ENCODE measurements around the gene MOV10. TPM values are rescaled to one million over a fixed set of nuclear protein-coding genes. Genes with fewer than 3 reads are reported as not detected.
"Not testable (repeated sequence)": the region's sequence is repeated elsewhere in the genome, so short reads cannot be mapped to it uniquely, and the experiment has no call there.

MOV10 gene
- total RNA-seq, 1 experiment from 2014 or later = 13.8 TPM

DNA sequence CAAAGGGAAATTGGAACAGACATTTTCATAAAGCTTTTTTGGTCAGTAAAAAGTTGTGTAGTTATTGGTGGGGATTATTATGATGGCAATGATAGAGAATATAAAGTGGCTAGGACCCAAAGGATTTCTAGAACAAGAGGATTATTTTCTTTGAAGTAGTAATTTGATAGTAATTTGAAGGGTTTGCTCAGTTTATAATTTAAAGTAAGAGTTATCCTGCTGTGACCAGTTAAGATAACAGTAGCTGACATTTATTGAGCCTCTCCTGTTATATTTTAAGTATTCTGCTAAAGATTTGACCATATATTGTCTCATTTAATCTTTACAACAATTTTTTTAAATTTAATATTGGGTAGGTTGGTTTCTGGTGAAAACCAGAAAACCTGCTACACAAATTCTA is 40.1 kb upstream of the MOV10 start:
- peak overlapping the region; percentile 22 for H3K27ac ChIP-seq (ENCODE audit: low read length)
- no peak overlapping the region for H3K9ac ChIP-seq (ENCODE audit: low read length)
- peaks cover 30% of the 10 kb centered on the region for H4K20me1 ChIP-seq (ENCODE audit: insufficient read depth, low read depth, low read length)

GRCh38 chr1:112636056-112636455 is 38.4 kb upstream of the MOV10 start:
- no peak overlapping the region for H3K4me3 ChIP-seq (ENCODE audit: low read length)

More for the DNA sequence above, 40.1 kb upstream of the MOV10 start:
- H3K9me3 ChIP-seq (ENCODE audit: low read length) = no peaks in the 10 kb centered on the region; the same call in 1 of the 2 replicates
- H3K36me3 ChIP-seq (ENCODE audit: insufficient read depth, low read length) = peaks cover 32% of the 10 kb centered on the region
- H3K4me1 ChIP-seq (ENCODE audit: low read length) = peaks cover 38% of the 10 kb centered on the region
- H3K79me2 ChIP-seq (ENCODE audit: low read length) = peaks cover 98% of the 10 kb centered on the region
- H3K4me2 ChIP-seq (ENCODE audit: low read depth, low read length, poor library complexity, severe bottlenecking) = peak overlapping the region; percentile 3
- no peak for DNase-seq
- no peaks in the 10 kb centered on the region for H3K9me2 ChIP-seq (replicated peaks; ENCODE audit: insufficient read depth, low read length)
- no peak overlapping the region for H2AFZ ChIP-seq (ENCODE audit: low read length)
- no peak overlapping the region for H3K4me3 ChIP-seq (ENCODE audit: low read length)
- H3K27me3 ChIP-seq (ENCODE audit: low read length) = no peaks in the 10 kb centered on the region

DNA sequence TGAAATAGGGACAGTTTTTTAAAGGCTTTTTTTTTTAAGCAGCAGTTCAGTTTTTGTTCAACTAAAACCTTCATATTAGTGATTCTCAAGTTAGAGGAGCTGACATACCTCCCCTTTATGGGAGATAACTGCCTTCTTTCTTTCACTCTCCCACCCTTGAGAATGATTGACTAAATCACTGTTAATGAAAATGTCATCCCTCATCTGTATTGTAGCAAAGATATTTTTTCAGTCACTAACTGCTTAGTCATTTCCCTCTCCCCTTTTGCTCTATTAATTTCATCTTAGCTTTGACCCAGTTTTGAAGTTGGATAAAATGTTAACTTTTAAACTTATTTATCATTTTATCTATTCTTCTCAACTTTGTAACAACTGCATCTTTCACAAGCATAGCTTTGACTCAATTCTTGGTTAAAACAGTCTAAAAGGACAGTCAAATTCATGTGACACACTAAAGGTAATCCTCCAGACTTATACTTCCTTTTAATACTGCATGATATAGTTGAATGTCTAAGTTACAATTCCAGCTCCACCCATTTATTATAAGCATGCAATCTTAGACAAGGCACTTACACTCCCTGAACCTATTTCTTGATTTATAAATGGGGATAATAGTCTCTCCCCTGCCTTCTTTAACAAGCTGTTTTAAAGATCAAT is 37.7 kb upstream of the MOV10 start:
- no peak for DNase-seq
- Histone ChIP-seq H3K9me2 (replicated peaks; ENCODE audit: insufficient read depth, low read length) (no peaks in the 10 kb centered on the region), H3K27ac (ENCODE audit: low read length) (peak overlapping the region; percentile 27), H3K9me3 (ENCODE audit: low read length) (no peaks in the 10 kb centered on the region; the same call in 1 of the 2 replicates), H3K27me3 (ENCODE audit: low read length) (no peaks in the 10 kb centered on the region), H3K9ac (ENCODE audit: low read length) (no peak overlapping the region), H3K4me1 (ENCODE audit: low read length) (peaks cover 38% of the 10 kb centered on the region), H4K20me1 (ENCODE audit: insufficient read depth, low read depth, low read length) (peaks cover 26% of the 10 kb centered on the region), H3K4me2 (ENCODE audit: low read depth, low read length, poor library complexity, severe bottlenecking) (no peak overlapping the region), H3K4me3 (ENCODE audit: low read length) (no peak overlapping the region), H3K36me3 (ENCODE audit: insufficient read depth, low read length) (peaks cover 13% of the 10 kb centered on the region), H3K79me2 (ENCODE audit: low read length) (peaks cover 85% of the 10 kb centered on the region), H2AFZ (ENCODE audit: low read length) (no peak overlapping the region)

More at GRCh38 chr1:112636056-112636455, 38.4 kb upstream of the MOV10 start:
- Histone ChIP-seq H3K79me2 (ENCODE audit: low read length) (peaks cover 85% of the 10 kb centered on the region), H3K9me2 (replicated peaks; ENCODE audit: insufficient read depth, low read length) (no peaks in the 10 kb centered on the region), H3K4me1 (ENCODE audit: low read length) (peaks cover 38% of the 10 kb centered on the region), H2AFZ (ENCODE audit: low read length) (no peak overlapping the region), H4K20me1 (ENCODE audit: insufficient read depth, low read depth, low read length) (peaks cover 26% of the 10 kb centered on the region), H3K27ac (ENCODE audit: low read length) (no peak overlapping the region; the same call in 1 of the 2 replicates), H3K4me2 (ENCODE audit: low read depth, low read length, poor library complexity, severe bottlenecking) (no peak overlapping the region), H3K27me3 (ENCODE audit: low read length) (no peaks in the 10 kb centered on the region), H3K9me3 (ENCODE audit: low read length) (no peaks in the 10 kb centered on the region; the same call in 1 of the 2 replicates), H3K36me3 (ENCODE audit: insufficient read depth, low read length) (peaks cover 19% of the 10 kb centered on the region), H3K9ac (ENCODE audit: low read length) (no peak overlapping the region)
- DNase-seq = no peak

GRCh38 chr1:112637254-112638109 is 37.0 kb upstream of the MOV10 start:
- Histone ChIP-seq H3K9ac (ENCODE audit: low read length) (no peak overlapping the region), H3K27ac (ENCODE audit: low read length) (no peak overlapping the region), H3K9me2 (replicated peaks; ENCODE audit: insufficient read depth, low read length) (no peaks in the 10 kb centered on the region), H3K9me3 (ENCODE audit: low read length) (no peaks in the 10 kb centered on the region; the same call in 1 of the 2 replicates), H3K79me2 (ENCODE audit: low read length) (peaks cover 85% of the 10 kb centered on the region), H3K27me3 (ENCODE audit: low read length) (no peaks in the 10 kb centered on the region), H3K4me3 (ENCODE audit: low read length) (no peak overlapping the region), H3K4me2 (ENCODE audit: low read depth, low read length, poor library complexity, severe bottlenecking) (no peak overlapping the region), H3K36me3 (ENCODE audit: insufficient read depth, low read length) (peaks cover 12% of the 10 kb centered on the region; the same call in 1 of the 2 replicates), H4K20me1 (ENCODE audit: insufficient read depth, low read depth, low read length) (peaks cover 28% of the 10 kb centered on the region), H2AFZ (ENCODE audit: low read length) (no peak overlapping the region), H3K4me1 (ENCODE audit: low read length) (peaks cover 38% of the 10 kb centered on the region)
- no peak for DNase-seq

DNA sequence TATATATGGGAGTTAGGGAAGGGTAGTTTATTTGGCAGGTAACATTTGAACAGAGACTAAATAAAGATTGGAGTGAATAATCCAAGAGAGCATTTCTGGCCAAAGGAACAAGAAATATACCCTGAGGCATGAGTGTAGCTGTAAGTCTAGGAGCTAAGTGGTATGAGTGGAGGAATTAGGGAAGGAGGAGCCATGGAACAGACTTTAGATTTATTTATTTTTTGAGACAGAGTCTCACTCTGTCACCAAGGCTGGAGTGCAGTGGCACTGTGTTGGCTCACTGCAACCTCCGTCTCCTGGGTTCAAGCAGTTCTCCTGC is 36.4 kb upstream of the MOV10 start:
- no peaks in the 10 kb centered on the region for H3K9me2 ChIP-seq (replicated peaks; ENCODE audit: insufficient read depth, low read length)
- no peak overlapping the region for H3K4me2 ChIP-seq (ENCODE audit: low read depth, low read length, poor library complexity, severe bottlenecking)
- DNase-seq = no peak
- no peak overlapping the region for H3K9ac ChIP-seq (ENCODE audit: low read length)
- H3K27me3 ChIP-seq (ENCODE audit: low read length) = no peaks in the 10 kb centered on the region
- no peak overlapping the region for H3K4me3 ChIP-seq (ENCODE audit: low read length)
- H2AFZ ChIP-seq (ENCODE audit: low read length) = no peak overlapping the region
- peaks cover 37% of the 10 kb centered on the region for H3K4me1 ChIP-seq (ENCODE audit: low read length)
- no peaks in the 10 kb centered on the region; the same call in 1 of the 2 replicates for H3K9me3 ChIP-seq (ENCODE audit: low read length)
- H3K36me3 ChIP-seq (ENCODE audit: insufficient read depth, low read length) = peaks cover 13% of the 10 kb centered on the region; the same call in 1 of the 2 replicates
- peaks cover 85% of the 10 kb centered on the region for H3K79me2 ChIP-seq (ENCODE audit: low read length)
- H3K27ac ChIP-seq (ENCODE audit: low read length) = no peak overlapping the region
- peaks cover 24% of the 10 kb centered on the region for H4K20me1 ChIP-seq (ENCODE audit: insufficient read depth, low read depth, low read length)

GRCh38 chr1:112640437-112640836 is 34.0 kb upstream of the MOV10 start:
- not testable (repeated sequence) for H2AFZ ChIP-seq (ENCODE audit: low read length); H3K9me2 ChIP-seq (replicated peaks; ENCODE audit: insufficient read depth, low read length); H3K4me2 ChIP-seq (ENCODE audit: low read depth, low read length, poor library complexity, severe bottlenecking); H3K9ac ChIP-seq (ENCODE audit: low read length); H3K4me3 ChIP-seq (ENCODE audit: low read length); DNase-seq; H3K27me3 ChIP-seq (ENCODE audit: low read length); H3K9me3 ChIP-seq (ENCODE audit: low read length); H3K27ac ChIP-seq (ENCODE audit: low read length)
- peaks cover 14% of the 10 kb centered on the region for H3K4me1 ChIP-seq (ENCODE audit: low read length)
- peaks cover 19% of the 10 kb centered on the region for H4K20me1 ChIP-seq (ENCODE audit: insufficient read depth, low read depth, low read length)
- H3K79me2 ChIP-seq (ENCODE audit: low read length) = peaks cover 85% of the 10 kb centered on the region
- H3K36me3 ChIP-seq (ENCODE audit: insufficient read depth, low read length) = peaks cover 22% of the 10 kb centered on the region; the same call in 1 of the 2 replicates

DNA sequence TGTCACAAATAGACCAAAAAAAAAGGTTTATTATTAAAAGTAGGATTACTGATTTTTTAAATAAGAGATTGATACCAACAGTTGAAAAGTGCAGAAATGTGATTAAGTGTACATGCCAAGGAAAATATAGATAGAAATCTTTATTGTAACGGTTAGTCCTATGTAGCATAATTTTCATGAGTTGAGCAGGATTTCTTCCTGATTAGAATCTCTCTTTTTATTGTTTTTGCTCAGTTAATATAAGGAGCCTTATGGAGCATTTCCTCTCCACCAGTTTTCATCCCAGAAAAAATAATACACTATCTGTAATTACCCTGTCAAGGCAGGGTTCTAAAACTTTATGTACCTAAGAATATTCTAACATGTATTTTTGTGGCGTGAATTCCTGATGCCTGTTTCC is 31.4 kb upstream of the MOV10 start:
- H3K9me3 ChIP-seq (ENCODE audit: low read length) = no peaks in the 10 kb centered on the region
- no peak overlapping the region for H3K9ac ChIP-seq (ENCODE audit: low read length)
- peaks cover 84% of the 10 kb centered on the region for H3K79me2 ChIP-seq (ENCODE audit: low read length)
- no peaks in the 10 kb centered on the region for H3K9me2 ChIP-seq (replicated peaks; ENCODE audit: insufficient read depth, low read length)
- no peaks in the 10 kb centered on the region for H3K27me3 ChIP-seq (ENCODE audit: low read length)
- DNase-seq = no peak
- H3K4me1 ChIP-seq (ENCODE audit: low read length) = no peaks in the 10 kb centered on the region
- peaks cover 15% of the 10 kb centered on the region; the same call in 1 of the 2 replicates for H4K20me1 ChIP-seq (ENCODE audit: insufficient read depth, low read depth, low read length)
- H3K4me2 ChIP-seq (ENCODE audit: low read depth, low read length, poor library complexity, severe bottlenecking) = no peak overlapping the region
- no peak overlapping the region for H3K4me3 ChIP-seq (ENCODE audit: low read length)
- H3K27ac ChIP-seq (ENCODE audit: low read length) = no peak overlapping the region
- H2AFZ ChIP-seq (ENCODE audit: low read length) = no peak overlapping the region
- H3K36me3 ChIP-seq (ENCODE audit: insufficient read depth, low read length) = peaks cover 42% of the 10 kb centered on the region; the same call in 1 of the 2 replicates

- no peak for DNase-seq
- Histone ChIP-seq H3K36me3 (ENCODE audit: insufficient read depth, low read length) (peaks cover 57% of the 10 kb centered on the region; the same call in 1 of the 2 replicates), H3K4me2 (ENCODE audit: low read depth, low read length, poor library complexity, severe bottlenecking) (no peak overlapping the region), H3K9me3 (ENCODE audit: low read length) (no peaks in the 10 kb centered on the region), H4K20me1 (ENCODE audit: insufficient read depth, low read depth, low read length) (peaks cover 13% of the 10 kb centered on the region; the same call in 1 of the 2 replicates), H3K79me2 (ENCODE audit: low read length) (peaks cover 98% of the 10 kb centered on the region), H3K9ac (ENCODE audit: low read length) (no peak overlapping the region), H2AFZ (ENCODE audit: low read length) (no peak overlapping the region), H3K27me3 (ENCODE audit: low read length) (no peaks in the 10 kb centered on the region), H3K4me3 (ENCODE audit: low read length) (no peak overlapping the region), H3K9me2 (replicated peaks; ENCODE audit: insufficient read depth, low read length) (no peaks in the 10 kb centered on the region), H3K4me1 (ENCODE audit: low read length) (no peaks in the 10 kb centered on the region), H3K27ac (ENCODE audit: low read length) (no peak overlapping the region)
Measured at GRCh38 chr1:112646225-112646624, 28.2 kb upstream of the MOV10 start.
